Measurements from ENCODE around the gene SH3GL1. TPM values are rescaled to one million over a fixed set of nuclear protein-coding genes. Genes with fewer than 3 reads are reported as not detected.

The SH3GL1 gene
- total RNA-seq, 1 donor from 2014 or later = 101 TPM

DNA sequence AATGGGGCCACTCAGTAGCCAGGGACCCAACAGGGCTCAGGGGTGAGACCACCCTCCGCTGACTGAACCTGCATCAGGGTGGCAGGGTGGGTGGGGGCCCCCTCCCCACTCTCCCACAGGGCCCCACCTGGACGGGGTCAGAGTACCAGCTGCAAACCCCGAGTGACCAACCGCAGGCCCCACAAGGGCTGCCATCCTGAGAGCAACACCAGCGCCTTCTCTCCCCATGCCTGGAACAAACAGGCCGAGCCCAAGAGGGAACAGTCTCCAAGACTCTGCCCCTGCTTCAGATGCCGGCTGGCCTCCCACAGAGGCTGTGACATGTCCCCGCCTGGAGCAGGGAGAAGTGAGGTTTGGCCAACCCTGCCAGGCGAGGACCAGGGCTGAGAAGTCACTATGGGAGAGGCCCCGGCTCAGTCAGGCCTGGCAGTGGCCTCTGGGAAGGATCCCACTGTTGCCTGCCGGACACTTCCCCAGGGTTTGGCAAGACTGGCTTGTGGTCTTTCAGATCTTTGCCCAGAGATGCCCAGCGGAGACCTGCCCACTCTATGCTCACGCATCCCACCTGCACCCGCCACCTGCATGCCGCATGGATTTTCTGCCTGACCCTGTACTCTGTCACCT, 29.8 kb downstream of the SH3GL1 start:
- Mint-ChIP-seq H3K36me3 (ENCODE audit: low read depth, unreplicated experiment) (peaks cover 8% of the 10 kb centered on the region), H3K27me3 (ENCODE audit: low read depth, unreplicated experiment) (no peaks in the 10 kb centered on the region), H3K9me3 (ENCODE audit: unreplicated experiment) (no peaks in the 10 kb centered on the region), H3K4me1 (ENCODE audit: low read depth, unreplicated experiment) (peaks cover 24% of the 10 kb centered on the region), H3K27ac (ENCODE audit: unreplicated experiment) (peak overlapping the region; percentile 77), H3K4me3 (ENCODE audit: unreplicated experiment) (no peak overlapping the region)
- no peak overlapping the region for H3K4me2 ChIP-seq (ENCODE audit: low read length)
- H3K27me3 ChIP-seq (ENCODE audit: insufficient read depth, low read length) = no peaks in the 10 kb centered on the region
- no peaks in the 10 kb centered on the region for H3K9me3 ChIP-seq (ENCODE audit: insufficient read depth, low read depth, low read length)
- no peak overlapping the region for H2AFZ ChIP-seq (ENCODE audit: low read depth, low read length)
- no peak overlapping the region for H3K4me3 ChIP-seq (ENCODE audit: insufficient read depth, low read depth, low read length)
- no peak overlapping the region for H3K9ac ChIP-seq (ENCODE audit: low read length)
- no peak overlapping the region for H3K27ac ChIP-seq (ENCODE audit: low read depth, low read length)
- DNase-seq (ENCODE audit: low read depth) (no peak), FAIRE-seq (no peak)
- H3K4me1 ChIP-seq (ENCODE audit: insufficient read depth, low read length) = peaks cover 46% of the 10 kb centered on the region
- TF ChIP-seq, protein P1, sequence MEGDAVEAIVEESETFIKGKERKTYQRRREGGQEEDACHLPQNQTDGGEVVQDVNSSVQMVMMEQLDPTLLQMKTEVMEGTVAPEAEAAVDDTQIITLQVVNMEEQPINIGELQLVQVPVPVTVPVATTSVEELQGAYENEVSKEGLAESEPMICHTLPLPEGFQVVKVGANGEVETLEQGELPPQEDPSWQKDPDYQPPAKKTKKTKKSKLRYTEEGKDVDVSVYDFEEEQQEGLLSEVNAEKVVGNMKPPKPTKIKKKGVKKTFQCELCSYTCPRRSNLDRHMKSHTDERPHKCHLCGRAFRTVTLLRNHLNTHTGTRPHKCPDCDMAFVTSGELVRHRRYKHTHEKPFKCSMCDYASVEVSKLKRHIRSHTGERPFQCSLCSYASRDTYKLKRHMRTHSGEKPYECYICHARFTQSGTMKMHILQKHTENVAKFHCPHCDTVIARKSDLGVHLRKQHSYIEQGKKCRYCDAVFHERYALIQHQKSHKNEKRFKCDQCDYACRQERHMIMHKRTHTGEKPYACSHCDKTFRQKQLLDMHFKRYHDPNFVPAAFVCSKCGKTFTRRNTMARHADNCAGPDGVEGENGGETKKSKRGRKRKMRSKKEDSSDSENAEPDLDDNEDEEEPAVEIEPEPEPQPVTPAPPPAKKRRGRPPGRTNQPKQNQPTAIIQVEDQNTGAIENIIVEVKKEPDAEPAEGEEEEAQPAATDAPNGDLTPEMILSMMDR (IDR thresholded peaks at IDR 0.05; ENCODE audit: insufficient read depth, low read depth, low read length) = no peak
- TF ChIP-seq EZH2 (IDR thresholded peaks at IDR 0.05; ENCODE audit: insufficient read depth, low read length) = no peak
- no peaks in the 10 kb centered on the region for H3K36me3 ChIP-seq (ENCODE audit: insufficient read depth, low read length)
- peaks cover 92% of the 10 kb centered on the region for H4K20me1 ChIP-seq (ENCODE audit: insufficient read depth, low read length)
- peaks cover 93% of the 10 kb centered on the region for H3K79me2 ChIP-seq (ENCODE audit: insufficient read depth, low read length)

DNA sequence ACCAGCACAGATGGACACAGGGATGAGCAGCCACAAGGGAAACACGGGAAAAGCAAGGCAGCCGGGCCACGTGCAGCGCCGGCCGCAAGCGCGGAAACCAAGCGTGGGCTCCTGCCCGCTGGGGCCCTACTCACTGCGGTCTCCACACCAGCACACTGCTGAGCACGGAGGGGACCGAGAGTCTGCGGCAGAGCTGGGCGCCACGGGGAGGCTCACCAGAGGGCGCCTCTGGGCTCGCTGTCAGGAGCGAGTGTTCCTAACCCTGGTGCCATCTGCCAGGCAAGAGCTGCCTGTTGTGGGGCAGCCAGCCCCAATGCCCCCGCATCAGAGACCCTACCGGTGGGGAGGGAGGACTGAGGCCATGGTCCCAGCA, 30.5 kb downstream of the SH3GL1 start:
- no peak overlapping the region for H2AFZ ChIP-seq (ENCODE audit: low read depth, low read length)
- no peaks in the 10 kb centered on the region for H3K9me3 ChIP-seq (ENCODE audit: insufficient read depth, low read depth, low read length)
- H4K20me1 ChIP-seq (ENCODE audit: insufficient read depth, low read length) = peaks cover 86% of the 10 kb centered on the region
- TF ChIP-seq EZH2 (IDR thresholded peaks at IDR 0.05; ENCODE audit: insufficient read depth, low read length) = no peak
- TF ChIP-seq, protein P1 (IDR thresholded peaks at IDR 0.05; ENCODE audit: insufficient read depth, low read depth, low read length) = peak; percentile 11
- peaks cover 39% of the 10 kb centered on the region for H3K4me1 ChIP-seq (ENCODE audit: insufficient read depth, low read length)
- peaks cover 3% of the 10 kb centered on the region for H3K36me3 ChIP-seq (ENCODE audit: insufficient read depth, low read length)
- H3K79me2 ChIP-seq (ENCODE audit: insufficient read depth, low read length) = peaks cover 88% of the 10 kb centered on the region
- H3K36me3 Mint-ChIP-seq (ENCODE audit: low read depth, unreplicated experiment) = peaks cover 8% of the 10 kb centered on the region
- H3K4me2 ChIP-seq (ENCODE audit: low read length) = peak overlapping the region; percentile 63
- no peak overlapping the region for H3K4me3 Mint-ChIP-seq (ENCODE audit: unreplicated experiment)
- H3K4me1 Mint-ChIP-seq (ENCODE audit: low read depth, unreplicated experiment) = peaks cover 21% of the 10 kb centered on the region
- DNase-seq (ENCODE audit: low read depth) = no peak
- H3K9me3 Mint-ChIP-seq (ENCODE audit: unreplicated experiment) = no peaks in the 10 kb centered on the region
- FAIRE-seq = no peak
- no peak overlapping the region for H3K27ac Mint-ChIP-seq (ENCODE audit: unreplicated experiment)
- no peaks in the 10 kb centered on the region for H3K27me3 ChIP-seq (ENCODE audit: insufficient read depth, low read length)
- no peak overlapping the region for H3K4me3 ChIP-seq (ENCODE audit: insufficient read depth, low read depth, low read length)
- no peaks in the 10 kb centered on the region for H3K27me3 Mint-ChIP-seq (ENCODE audit: low read depth, unreplicated experiment)
- H3K27ac ChIP-seq (ENCODE audit: low read depth, low read length) = no peak overlapping the region
- H3K9ac ChIP-seq (ENCODE audit: low read length) = peak overlapping the region; percentile 50
